Ishikawa (cell line): ENCODE data around the gene ABCC1.

Source experiments
- CEBPB ChIP-seq: IDR thresholded peaks from 2 replicates; pipeline ENCODE4 v1.6.1; 2012
- CREB1 ChIP-seq: IDR thresholded peaks from 2 replicates; pipeline ENCODE4 v1.6.1; 2012; ENCODE audit warnings: low read depth
- EGR1 ChIP-seq: IDR thresholded peaks from 2 replicates; pipeline ENCODE4 v1.6.1; 2012
- EP300 ChIP-seq: IDR thresholded peaks from 2 replicates; pipeline ENCODE4 v1.6.1; 2012; ENCODE audit warnings: borderline replicate concordance
- FOXM1 ChIP-seq: IDR thresholded peaks from 2 replicates; pipeline ENCODE4 v1.6.1; 2012; ENCODE audit warnings: low read depth, borderline replicate concordance
- NFIC ChIP-seq: IDR thresholded peaks from 2 replicates; pipeline ENCODE4 v1.6.1; 2012
- RAD21 ChIP-seq: IDR thresholded peaks from 2 replicates; pipeline ENCODE4 v1.6.1; 2012; ENCODE audit warnings: low read depth
- REST ChIP-seq: IDR thresholded peaks from 2 replicates; pipeline ENCODE4 v1.6.1; 2012; ENCODE audit warnings: low read depth, mild to moderate bottlenecking
- TAF1 ChIP-seq: IDR thresholded peaks from 2 replicates; pipeline ENCODE4 v1.6.1; 2012; ENCODE audit warnings: low read depth, mild to moderate bottlenecking
- TCF12 ChIP-seq: IDR thresholded peaks from 2 replicates; pipeline ENCODE4 v1.6.1; 2012; ENCODE audit warnings: low read depth
- TEAD4 ChIP-seq: IDR thresholded peaks from 2 replicates; pipeline ENCODE4 v1.6.1; 2012
- USF1 ChIP-seq: IDR thresholded peaks from 2 replicates; pipeline ENCODE4 v1.6.1; 2012
- YY1 ChIP-seq: IDR thresholded peaks from 2 replicates; pipeline ENCODE4 v1.6.1; 2012; ENCODE audit warnings: low read depth
- ZBTB7A ChIP-seq: IDR thresholded peaks from 2 replicates; pipeline ENCODE4 v1.6.1; 2012; ENCODE audit warnings: low read depth
- TF ChIP-seq, protein P1 (sequence below): IDR thresholded peaks from 2 replicates; pipeline ENCODE4 v1.6.1; 2012

ABCC1 gene

DNA sequence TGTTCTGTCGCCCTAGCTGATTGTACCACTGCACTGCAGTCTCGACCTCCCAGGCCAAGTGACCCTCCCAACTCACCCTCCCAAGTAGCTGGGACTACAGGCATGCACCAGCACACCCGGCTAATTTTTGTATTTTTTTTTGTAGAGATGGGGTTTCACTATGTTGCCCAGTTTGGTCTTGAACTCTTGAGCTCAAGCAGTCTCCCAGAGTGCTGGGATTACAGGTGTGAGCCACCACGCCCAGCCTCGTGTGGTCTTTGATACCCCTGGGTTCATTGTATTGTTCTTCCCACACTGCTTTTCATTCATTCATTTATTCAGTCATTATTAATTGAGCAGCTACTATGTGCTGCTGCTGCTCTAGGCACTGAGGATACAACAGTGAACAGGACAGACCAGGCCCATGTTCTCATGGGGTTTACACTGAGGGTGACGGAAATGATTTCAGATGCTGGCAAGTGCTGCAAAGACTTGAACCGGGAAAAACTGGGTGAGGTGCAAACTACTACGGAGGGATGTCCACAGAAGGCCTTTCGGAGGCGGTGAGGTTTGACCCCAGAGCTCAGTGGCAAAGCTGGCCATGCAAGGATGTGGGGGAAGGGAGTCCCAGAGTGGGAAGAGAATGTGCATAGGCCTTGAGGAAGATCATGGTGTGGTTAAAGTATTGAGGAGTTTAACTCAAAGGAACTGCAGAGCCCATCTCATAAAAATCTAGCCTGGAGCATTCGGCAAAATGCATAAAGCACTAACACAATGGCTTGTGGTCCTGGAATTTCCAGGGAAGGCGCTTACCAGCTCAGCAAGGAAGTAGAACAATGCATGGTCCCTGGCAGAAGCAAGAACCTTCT, 10.9 kb downstream of the ABCC1 start:
- TF ChIP-seq, protein P1, sequence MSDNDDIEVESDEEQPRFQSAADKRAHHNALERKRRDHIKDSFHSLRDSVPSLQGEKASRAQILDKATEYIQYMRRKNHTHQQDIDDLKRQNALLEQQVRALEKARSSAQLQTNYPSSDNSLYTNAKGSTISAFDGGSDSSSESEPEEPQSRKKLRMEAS: no peak
- no peak for TF ChIP-seq CREB1
- no peak for TF ChIP-seq FOXM1
- TF ChIP-seq ZBTB7A: no peak
- TF ChIP-seq USF1: no peak
- TF ChIP-seq YY1: no peak
- TF ChIP-seq REST: no peak
- TF ChIP-seq TCF12: no peak

DNA sequence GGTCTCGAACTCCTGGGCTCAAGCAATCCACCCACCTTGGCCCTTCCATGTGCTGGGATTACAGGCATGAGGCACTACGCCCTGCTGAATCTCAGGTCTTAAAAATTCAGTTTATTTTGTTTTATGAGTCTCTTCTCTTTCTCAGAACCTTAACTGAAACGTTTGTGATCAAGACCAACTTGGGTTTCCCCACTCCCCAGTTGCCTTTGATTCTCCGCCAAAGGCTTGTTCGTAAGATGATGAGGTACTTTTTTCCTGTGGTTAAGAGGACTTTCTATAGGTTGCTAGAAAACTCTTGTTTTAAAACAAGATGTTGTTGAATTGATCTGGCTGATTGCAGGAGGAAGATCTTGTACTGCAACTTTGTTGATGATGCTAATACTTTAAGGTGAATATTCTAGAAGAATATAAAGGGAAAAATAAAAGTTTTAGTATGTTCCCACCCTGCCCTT, 11.7 kb downstream of the ABCC1 start:
- no peak for TF ChIP-seq YY1
- TF ChIP-seq, protein P1: no peak

DNA sequence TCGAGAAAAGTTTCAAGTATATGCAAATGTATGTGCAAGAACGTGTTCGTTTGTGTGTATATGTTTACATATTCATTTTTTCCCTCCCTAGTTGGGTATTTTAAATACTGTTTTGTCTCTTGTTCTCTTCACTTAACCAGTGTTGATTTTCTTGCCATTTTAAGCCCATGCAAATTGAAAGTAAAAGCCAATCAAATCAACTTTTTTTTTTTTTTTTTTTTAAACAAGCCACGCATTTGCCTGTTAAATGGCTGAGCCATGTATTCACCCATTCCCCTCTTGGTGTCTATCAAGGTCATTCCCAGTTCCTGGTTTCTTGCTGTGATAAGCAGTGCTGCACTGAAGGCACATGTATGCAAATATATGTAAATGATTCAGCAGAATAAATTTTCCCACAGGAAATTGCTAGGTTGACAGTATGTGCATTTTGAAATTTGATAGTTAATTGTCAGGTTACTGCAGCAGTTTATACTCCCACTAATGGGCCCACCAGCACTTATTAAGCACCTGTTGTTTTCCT, 12.2 kb downstream of the ABCC1 start:
- TF ChIP-seq EP300 (no peak), CREB1 (no peak), TAF1 (no peak), TEAD4 (no peak), FOXM1 (no peak), ZBTB7A (no peak), TCF12 (no peak), NFIC (no peak), EGR1 (no peak), REST (no peak)
- TF ChIP-seq, protein P1: no peak

DNA sequence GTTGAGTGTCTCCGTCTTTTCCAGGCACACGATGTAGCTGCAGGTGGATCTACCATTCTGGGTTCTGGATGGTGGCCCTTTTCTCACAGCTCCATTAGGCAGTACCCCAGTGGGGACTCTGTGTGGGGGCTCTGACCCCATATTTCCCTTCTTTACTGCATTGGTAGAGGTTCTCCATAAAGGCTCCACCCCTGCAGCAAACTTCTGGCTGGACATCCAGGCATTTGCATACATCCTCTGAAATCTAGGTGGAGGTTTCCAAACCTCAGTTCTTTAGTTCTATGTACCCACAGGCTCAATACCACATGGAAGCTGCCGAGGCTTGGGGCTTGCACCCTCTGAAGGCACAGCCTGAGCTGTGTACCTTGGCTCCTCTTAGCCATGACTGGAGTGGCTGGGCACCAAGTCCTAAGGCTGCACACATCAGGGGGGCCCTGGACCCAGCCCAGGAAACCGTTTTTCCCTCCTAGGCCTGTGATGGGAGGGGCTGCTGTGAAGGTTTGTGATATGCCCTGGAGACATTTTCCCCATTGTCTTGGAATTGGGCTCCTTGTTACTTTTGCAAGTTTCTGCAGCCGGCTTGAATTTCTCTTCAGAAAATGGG, 14.0 kb downstream of the ABCC1 start:
- TF ChIP-seq USF1 (no peak), CREB1 (no peak), YY1 (no peak), ZBTB7A (no peak), CEBPB (no peak), REST (no peak), TAF1 (no peak), FOXM1 (no peak), EGR1 (no peak), NFIC (no peak), RAD21 (no peak), TCF12 (no peak), EP300 (no peak)
